ENCODE results near the gene OR7G2. TPM values are rescaled to one million over a fixed set of nuclear protein-coding genes. Genes with fewer than 3 reads are reported as not detected.

OR7G2 gene
- total and polyA plus RNA-seq, 9 of the 15 experiments (the other 6 are each of a cell fraction or from before 2014, with no cell fraction given), result 0.20 TPM; not detected in 8

GRCh38 chr19:9076901-9077300, 30.4 kb downstream of the OR7G2 start:
- H3K4me1 ChIP-seq (replicated peaks in 1 of 2; ENCODE audit: control insufficient read depth in 2 of 2, insufficient read depth in 2 of 2, low read length in 2 of 2), result peaks cover 12 to 17% of the 10 kb centered on the region in 2 experiments; a peak in 4 of 5 replicates
- H3K9ac ChIP-seq (ENCODE audit: insufficient read depth in 1 of 2, low read depth in 2 of 2, low read length in 2 of 2), result no peak overlapping the region
- H3K9me1 ChIP-seq (ENCODE audit: control insufficient read depth, insufficient read depth, low read length), result peaks cover 3% of the 10 kb centered on the region
- BruUV-seq (replicated peaks), result no TSS peak
- no peak overlapping the region for H2AFZ ChIP-seq (ENCODE audit: low read depth, low read length)
- H3K9me3 ChIP-seq (replicated peaks; ENCODE audit: control insufficient read depth, insufficient read depth, low read depth, low read length), result no peaks in the 10 kb centered on the region
- CTCF ChIA-PET (ENCODE audit: low intra/inter-chr PET ratio), result no interaction called here
- FAIRE-seq (no peak), DNase-seq (ENCODE audit: extremely low read depth in 1 of 4, low spot score in 3 of 4) (no peak), ATAC-seq (no peak)
- H3K4me2 ChIP-seq (ENCODE audit: insufficient read depth, low read length), result no peak overlapping the region
- H3K79me2 ChIP-seq (ENCODE audit: control insufficient read depth, insufficient read depth, low read length), result no peaks in the 10 kb centered on the region
- no peak overlapping the region for H3K4me3 ChIP-seq
- 86% methylated on average over 10 of the region's 10 CpGs for WGBS (ENCODE audit: insufficient coverage, low coverage, missing lambda C conversion rate)
- intact Hi-C loops (cut with micrococcal nuclease), result no loop called here
- in situ Hi-C loops (cut with MboI), result loop anchor here (5.0 to 25.0 kb wide), 2 partner anchors 315 to 435 kb away; no protein-coding TSS in a partner anchor
- POLR2A ChIA-PET, result no interaction called here
- no peaks in the 10 kb centered on the region for H3K36me3 ChIP-seq (ENCODE audit: control insufficient read depth, insufficient read depth, low read length)
- H4K20me1 ChIP-seq (replicated peaks; ENCODE audit: control insufficient read depth, insufficient read depth, low read length), result 0 out of 2 replicates have a peak, but pooled peaks cover 7% of the 10 kb centered on the region
- no peak overlapping the region for H3K27ac ChIP-seq (ENCODE audit: extremely low read depth, low read depth, low read length)
- no peaks in the 10 kb centered on the region for H3K27me3 ChIP-seq (ENCODE audit: control insufficient read depth in 2 of 2, insufficient read depth in 2 of 2, low read length in 2 of 2)
- TF ChIP-seq ZC3H4 (CRISPR knock-in tag; IDR thresholded peaks at IDR 0.05; ENCODE audit: borderline replicate concordance), result no peak
- no peak for TF ChIP-seq TRIM28 (IDR thresholded peaks at IDR 0.05)
- no peak for TF ChIP-seq DNMT1 (IDR thresholded peaks at IDR 0.05)
- no peak for TF ChIP-seq MCM2 (IDR thresholded peaks at IDR 0.05; ENCODE audit: low read depth)
- no peak for TF ChIP-seq ZSCAN32 (CRISPR knock-in tag; IDR thresholded peaks at IDR 0.05)
- TF ChIP-seq, protein P1, sequence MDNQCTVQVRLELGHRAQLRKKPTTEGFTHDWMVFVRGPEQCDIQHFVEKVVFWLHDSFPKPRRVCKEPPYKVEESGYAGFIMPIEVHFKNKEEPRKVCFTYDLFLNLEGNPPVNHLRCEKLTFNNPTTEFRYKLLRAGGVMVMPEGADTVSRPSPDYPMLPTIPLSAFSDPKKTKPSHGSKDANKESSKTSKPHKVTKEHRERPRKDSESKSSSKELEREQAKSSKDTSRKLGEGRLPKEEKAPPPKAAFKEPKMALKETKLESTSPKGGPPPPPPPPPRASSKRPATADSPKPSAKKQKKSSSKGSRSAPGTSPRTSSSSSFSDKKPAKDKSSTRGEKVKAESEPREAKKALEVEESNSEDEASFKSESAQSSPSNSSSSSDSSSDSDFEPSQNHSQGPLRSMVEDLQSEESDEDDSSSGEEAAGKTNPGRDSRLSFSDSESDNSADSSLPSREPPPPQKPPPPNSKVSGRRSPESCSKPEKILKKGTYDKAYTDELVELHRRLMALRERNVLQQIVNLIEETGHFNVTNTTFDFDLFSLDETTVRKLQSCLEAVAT (IDR thresholded peaks at IDR 0.05), result no peak
- no peak for TF ChIP-seq ARHGAP35 (IDR thresholded peaks at IDR 0.05; ENCODE audit: partially characterized antibody)
- TF ChIP-seq C11orf30 (IDR thresholded peaks at IDR 0.05; ENCODE audit: low read depth), result no peak
- no peak for TF ChIP-seq THRAP3 (IDR thresholded peaks at IDR 0.05; ENCODE audit: borderline replicate concordance)
- no peak for TF ChIP-seq NUFIP1 (IDR thresholded peaks at IDR 0.05; ENCODE audit: partially characterized antibody)
- TF ChIP-seq ZNF445 (CRISPR knock-in tag; IDR thresholded peaks at IDR 0.05; ENCODE audit: low read depth), result no peak
- no peak for TF ChIP-seq ATF1 (CRISPR knock-in tag; IDR thresholded peaks at IDR 0.05)
- no peak for TF ChIP-seq ATF1 (tag; IDR thresholded peaks at IDR 0.05)
- TF ChIP-seq, protein P2, sequence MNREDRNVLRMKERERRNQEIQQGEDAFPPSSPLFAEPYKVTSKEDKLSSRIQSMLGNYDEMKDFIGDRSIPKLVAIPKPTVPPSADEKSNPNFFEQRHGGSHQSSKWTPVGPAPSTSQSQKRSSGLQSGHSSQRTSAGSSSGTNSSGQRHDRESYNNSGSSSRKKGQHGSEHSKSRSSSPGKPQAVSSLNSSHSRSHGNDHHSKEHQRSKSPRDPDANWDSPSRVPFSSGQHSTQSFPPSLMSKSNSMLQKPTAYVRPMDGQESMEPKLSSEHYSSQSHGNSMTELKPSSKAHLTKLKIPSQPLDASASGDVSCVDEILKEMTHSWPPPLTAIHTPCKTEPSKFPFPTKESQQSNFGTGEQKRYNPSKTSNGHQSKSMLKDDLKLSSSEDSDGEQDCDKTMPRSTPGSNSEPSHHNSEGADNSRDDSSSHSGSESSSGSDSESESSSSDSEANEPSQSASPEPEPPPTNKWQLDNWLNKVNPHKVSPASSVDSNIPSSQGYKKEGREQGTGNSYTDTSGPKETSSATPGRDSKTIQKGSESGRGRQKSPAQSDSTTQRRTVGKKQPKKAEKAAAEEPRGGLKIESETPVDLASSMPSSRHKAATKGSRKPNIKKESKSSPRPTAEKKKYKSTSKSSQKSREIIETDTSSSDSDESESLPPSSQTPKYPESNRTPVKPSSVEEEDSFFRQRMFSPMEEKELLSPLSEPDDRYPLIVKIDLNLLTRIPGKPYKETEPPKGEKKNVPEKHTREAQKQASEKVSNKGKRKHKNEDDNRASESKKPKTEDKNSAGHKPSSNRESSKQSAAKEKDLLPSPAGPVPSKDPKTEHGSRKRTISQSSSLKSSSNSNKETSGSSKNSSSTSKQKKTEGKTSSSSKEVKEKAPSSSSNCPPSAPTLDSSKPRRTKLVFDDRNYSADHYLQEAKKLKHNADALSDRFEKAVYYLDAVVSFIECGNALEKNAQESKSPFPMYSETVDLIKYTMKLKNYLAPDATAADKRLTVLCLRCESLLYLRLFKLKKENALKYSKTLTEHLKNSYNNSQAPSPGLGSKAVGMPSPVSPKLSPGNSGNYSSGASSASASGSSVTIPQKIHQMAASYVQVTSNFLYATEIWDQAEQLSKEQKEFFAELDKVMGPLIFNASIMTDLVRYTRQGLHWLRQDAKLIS (CRISPR knock-in tag; IDR thresholded peaks at IDR 0.05), result no peak
- TF ChIP-seq HMG20A (CRISPR knock-in tag; conservative IDR thresholded peaks at IDR 0.05), result no peak
- no peak for TF ChIP-seq GTF3C2 (IDR thresholded peaks at IDR 0.05; ENCODE audit: borderline replicate concordance, extremely low read depth, insufficient read length)
- no peak for TF ChIP-seq ZNF586 (CRISPR knock-in tag; conservative IDR thresholded peaks at IDR 0.05)

Measured in K562 (cell line).